HG03066 (cell line): ENCODE measurements around the gene PRR23B.

Source experiments
- ATAC-seq: cut with Tn5 transposase; IDR thresholded peaks from one replicate; pipeline ENCODE4 v1.9.1; 2021; ENCODE audit warnings: low read depth; ENCODE audit not compliant: unreplicated experiment

Gene PRR23B

DNA sequence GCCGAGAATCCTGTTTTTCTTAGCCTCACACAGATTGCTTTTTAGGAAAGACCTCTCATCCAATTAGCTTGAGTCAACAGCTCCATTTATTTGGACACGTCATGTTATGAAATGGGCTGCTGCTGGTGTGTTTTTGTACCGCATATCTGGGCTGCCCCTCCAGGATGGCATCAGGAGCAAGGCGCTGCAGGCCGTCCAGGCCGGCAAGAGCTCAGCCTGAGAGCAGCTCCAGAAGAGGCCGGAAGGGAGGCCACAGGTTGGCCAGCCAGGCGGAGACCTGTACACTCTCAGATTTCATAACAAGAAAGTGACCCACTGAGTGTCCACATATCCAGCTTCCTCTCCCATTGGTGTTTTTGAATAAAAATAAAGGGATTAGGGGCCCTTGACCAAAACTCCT lies 45.4 kb downstream of the PRR23B start:
- ATAC-seq, result no peak

DNA sequence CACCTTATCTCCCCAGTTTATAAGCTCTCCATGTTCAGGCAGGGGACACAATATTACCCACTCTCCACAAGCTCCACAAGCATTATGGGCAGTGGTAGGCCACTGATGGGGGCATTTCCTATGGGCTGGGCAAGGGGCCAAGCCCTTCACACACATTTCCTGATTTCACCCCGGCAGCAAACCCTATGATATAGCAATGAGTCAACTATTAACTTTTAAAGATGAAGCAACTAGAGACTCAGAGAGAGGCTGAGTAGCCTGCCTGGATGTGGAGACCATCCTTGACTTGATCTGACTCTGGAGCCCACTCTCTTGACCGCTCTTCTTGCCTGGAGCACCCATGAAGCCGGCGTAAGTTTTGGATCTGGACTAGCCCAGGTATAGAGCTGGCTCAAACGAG lies 46.3 kb downstream of the PRR23B start:
- ATAC-seq, result no peak

- ATAC-seq, result no peak
Observed at GRCh38 chr3:138972941-138973340, 47.8 kb downstream of the PRR23B start.

DNA sequence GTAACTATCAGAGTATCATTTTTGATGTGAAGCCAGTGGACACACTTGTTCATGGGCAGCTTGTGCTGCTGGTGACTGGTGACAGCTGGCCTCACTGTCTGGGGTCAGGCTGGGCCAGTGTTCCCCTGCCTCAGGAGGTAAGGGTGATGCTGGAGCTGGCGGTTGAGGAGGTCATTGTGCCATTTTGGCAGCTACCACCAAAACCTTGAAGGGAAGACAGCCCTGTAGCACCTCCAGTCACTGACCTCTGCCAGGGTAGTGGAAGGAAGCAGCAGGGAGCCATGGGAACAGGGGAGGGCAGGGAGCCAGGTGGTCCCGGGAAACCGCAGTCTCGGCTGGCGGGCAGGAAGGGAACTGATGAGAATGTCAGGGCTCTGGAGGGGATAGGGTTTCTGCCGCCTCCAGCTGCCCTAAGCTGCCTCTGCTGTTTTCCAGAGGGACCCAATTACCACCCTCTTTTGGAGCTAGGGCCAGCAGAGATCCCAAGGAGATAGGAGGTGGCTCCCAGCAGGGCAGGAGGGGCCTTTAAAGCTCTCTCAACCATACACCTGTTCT lies 48.9 kb downstream of the PRR23B start:
- no peak for ATAC-seq
